ENCODE results near the gene USP35.

The USP35 gene

DNA sequence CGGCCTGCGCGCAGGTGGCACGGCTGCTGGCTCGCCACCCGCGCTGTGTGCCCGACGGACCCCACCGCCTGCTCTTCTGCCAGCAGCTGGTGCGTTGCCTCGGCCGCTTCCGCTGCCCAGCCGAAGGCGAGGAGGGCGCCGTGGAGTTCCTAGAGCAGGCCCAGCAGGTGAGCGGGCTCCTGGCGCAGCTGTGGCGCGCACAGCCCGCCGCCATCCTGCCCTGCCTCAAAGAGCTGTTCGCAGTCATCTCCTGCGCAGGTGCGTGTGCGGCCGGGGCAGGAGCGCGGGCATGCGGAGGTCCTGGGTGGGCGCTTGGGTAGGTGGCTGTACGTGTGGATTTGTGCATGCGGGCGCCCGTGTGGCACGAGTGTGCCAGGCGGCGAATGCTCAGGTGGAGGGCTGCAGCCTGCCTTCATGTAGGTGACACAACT lies 8.0 kb downstream of the USP35 start:
- DNase-seq: peak; percentile 30

- no peak for DNase-seq
These were observed 9.1 kb downstream of the USP35 start for GRCh38 chr11:78197816-78198215.

- DNase-seq: no peak
These were observed 10.4 kb downstream of the USP35 start for GRCh38 chr11:78199015-78199652.

- no peak for DNase-seq
These were observed 10.9 kb downstream of the USP35 start for GRCh38 chr11:78199653-78200015.

DNA sequence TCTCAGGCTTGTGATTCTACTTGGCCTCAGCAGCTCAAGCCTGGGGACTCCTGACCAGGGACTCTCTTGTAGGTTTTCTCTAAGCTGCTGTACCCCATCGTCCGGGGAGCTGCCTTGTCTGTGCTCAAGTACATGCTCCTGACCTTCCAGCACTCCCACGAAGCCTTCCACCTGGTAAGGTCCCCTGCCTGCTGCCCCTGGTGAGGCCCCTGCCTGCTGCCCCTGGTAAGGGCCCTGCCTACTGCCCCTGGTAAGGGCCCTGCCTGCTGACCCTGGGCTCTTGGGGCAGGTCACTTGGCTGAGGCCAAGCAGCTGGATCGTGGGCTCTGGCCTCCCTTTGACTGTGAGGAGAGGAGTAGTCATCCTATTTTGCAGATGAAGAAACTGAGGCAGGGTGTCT lies 11.3 kb downstream of the USP35 start:
- DNase-seq: no peak

GRCh38 chr11:78200553-78200952 lies 11.8 kb downstream of the USP35 start:
- DNase-seq: no peak

- no peak for DNase-seq
These were observed 12.5 kb downstream of the USP35 start for GRCh38 chr11:78201096-78201818.

DNA sequence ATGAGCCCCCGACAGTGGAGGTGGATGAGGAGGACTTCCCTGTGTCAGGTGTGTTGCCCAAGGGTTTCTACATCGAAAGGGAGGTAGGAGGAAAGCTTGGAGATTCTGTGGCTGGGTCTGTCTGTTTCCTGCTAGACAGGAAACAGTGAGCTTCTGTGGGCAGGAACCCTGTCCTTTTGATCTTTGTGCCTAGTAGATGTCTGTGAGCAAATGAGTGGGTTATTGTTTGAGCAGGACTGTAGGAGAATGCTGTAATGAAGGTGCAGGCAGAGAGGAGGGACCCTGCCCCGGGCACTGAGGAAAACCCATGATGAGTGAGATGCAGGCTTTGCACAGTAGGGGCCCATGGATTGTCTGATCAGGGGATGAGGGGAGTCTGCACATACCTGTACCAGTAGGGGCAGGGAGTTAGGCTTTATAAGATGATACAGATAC lies 14.0 kb downstream of the USP35 start:
- no peak for DNase-seq

GRCh38 chr11:78203184-78203583 lies 14.5 kb downstream of the USP35 start:
- no peak for DNase-seq

DNA sequence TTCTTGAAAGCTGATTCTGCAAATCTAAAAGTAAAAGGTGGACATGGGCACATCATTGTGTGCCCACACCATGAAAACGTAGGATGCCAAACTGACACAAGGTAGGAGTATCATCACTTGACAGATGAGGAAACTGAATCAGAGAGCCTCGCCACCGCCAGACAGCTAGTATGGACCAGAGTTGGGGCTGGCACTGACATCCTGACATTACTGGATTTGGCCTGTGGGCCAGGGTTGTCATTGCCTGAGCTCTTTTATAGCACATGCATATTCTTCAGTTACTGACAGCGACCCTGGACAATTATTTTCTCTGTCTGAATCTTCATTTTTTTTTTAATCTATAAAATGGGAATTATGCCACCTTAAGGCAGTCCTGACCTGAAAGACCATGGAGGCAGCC lies 16.5 kb downstream of the USP35 start:
- DNase-seq: no peak

- no peak for DNase-seq
These were observed 17.0 kb downstream of the USP35 start for GRCh38 chr11:78205691-78206090.

- no peak for DNase-seq
These were observed 19.0 kb downstream of the USP35 start for GRCh38 chr11:78207532-78208256.

GRCh38 chr11:78208257-78209165 lies 19.8 kb downstream of the USP35 start:
- no peak for DNase-seq

GRCh38 chr11:78209478-78209877 lies 20.8 kb downstream of the USP35 start:
- no peak for DNase-seq

DNA sequence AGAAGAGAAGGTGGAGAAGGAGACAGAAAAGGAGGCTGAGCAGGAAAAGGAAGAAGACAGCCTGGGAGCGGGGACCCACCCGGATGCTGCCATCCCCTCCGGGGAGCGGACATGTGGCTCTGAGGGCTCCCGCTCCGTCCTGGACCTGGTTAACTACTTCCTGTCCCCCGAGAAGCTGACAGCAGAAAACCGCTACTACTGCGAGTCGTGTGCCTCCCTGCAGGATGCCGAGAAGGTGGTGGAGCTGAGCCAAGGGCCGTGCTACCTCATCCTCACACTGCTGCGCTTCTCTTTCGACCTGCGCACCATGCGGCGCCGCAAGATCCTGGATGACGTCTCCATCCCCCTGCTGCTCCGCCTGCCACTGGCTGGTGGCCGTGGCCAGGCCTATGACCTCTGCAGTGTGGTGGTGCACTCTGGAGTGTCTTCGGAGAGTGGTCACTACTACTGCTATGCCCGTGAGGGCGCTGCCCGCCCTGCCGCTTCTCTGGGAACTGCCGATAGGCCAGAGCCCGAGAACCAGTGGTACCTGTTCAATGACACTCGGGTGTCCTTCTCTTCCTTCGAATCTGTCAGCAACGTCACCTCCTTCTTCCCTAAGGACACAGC lies 21.4 kb downstream of the USP35 start:
- no peak for DNase-seq

DNA sequence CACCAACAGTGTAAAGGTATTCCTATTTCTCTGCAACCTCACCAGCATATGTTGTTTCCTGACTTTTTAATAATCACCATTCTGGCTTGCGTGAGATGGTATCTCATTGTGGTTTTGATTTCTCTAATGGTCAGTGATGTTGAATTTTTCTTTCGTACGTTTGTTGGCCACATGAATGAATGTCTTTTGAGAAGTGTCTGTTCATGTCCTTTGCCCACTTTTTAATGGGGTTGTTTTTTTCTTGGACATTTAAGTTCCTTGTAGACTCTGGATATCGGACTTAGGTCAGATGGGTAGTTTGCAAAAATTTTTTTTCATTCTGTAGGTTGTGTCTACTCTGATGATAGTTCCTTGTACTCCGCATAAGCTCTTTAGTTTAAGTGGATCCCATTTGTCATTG lies 22.8 kb downstream of the USP35 start:
- no peak for DNase-seq

- no peak for DNase-seq
These were observed 24.1 kb downstream of the USP35 start for GRCh38 chr11:78212586-78213371.

- no peak for DNase-seq
These were observed 25.0 kb downstream of the USP35 start for GRCh38 chr11:78213526-78214330.

GRCh38 chr11:78214331-78215194 lies 25.8 kb downstream of the USP35 start:
- DNase-seq: no peak

DNA sequence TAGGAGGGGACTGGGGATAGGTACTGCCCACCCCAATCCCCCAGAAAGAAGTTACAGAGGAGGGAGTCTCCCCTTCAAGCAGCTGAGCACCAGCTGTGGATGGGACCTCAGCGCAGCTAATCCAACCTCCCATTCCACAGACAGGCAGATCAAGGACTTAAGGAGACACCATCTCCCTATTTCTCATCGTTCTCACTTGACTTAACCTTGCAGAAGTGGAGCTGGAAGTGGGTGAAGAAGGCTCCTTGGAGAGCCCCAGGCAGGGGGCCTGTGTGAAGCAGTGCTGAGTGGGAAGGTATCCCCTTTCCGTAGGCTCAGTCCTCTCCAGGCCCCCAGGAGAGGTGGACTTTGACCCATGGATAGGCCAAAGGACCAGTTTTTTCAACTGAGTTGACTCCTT lies 27.3 kb downstream of the USP35 start:
- DNase-seq: no peak

All from retina (tissue), 1 donor.